GM21423 (cell line): ENCODE measurements around the gene RNF103.
"Not testable (repeated sequence)": the region's sequence is repeated elsewhere in the genome, so short reads cannot be mapped to it uniquely, and the experiment has no call there.

Experiments used
- ATAC-seq: cut with Tn5 transposase; IDR thresholded peaks from one replicate; pipeline ENCODE4 v1.9.1; 2021; ENCODE audit warnings: mild to moderate bottlenecking, moderate library complexity; ENCODE audit not compliant: unreplicated experiment

The RNF103 gene

GRCh38 chr2:86623494-86624266 lies at the start of gene RNF103:
TSS of gene RNF103 (minus strand) at chr2:86623865. CDS start at chr2:86622886, 979 bp downstream.
- peak; percentile 79 for ATAC-seq

- ATAC-seq: no peak
These were observed 49.3 kb upstream of the RNF103 start for GRCh38 chr2:86673011-86673410.

- no peak for ATAC-seq
These were observed 48.4 kb upstream of the RNF103 start for GRCh38 chr2:86672027-86672545.

- no peak for ATAC-seq
These were observed 47.8 kb upstream of the RNF103 start for GRCh38 chr2:86671337-86671981.

GRCh38 chr2:86669323-86669722 lies 45.7 kb upstream of the RNF103 start:
- ATAC-seq: not testable (repeated sequence)

GRCh38 chr2:86661333-86661732 lies 37.7 kb upstream of the RNF103 start:
- no peak for ATAC-seq

GRCh38 chr2:86650188-86650587 lies 26.5 kb upstream of the RNF103 start:
- ATAC-seq: no peak

GRCh38 chr2:86649119-86649947 lies 25.7 kb upstream of the RNF103 start:
- ATAC-seq: no peak

- ATAC-seq: no peak
These were observed 25.0 kb upstream of the RNF103 start for GRCh38 chr2:86648681-86649080.

- ATAC-seq: no peak
These were observed 23.2 kb upstream of the RNF103 start for GRCh38 chr2:86646865-86647264.

GRCh38 chr2:86646329-86646728 lies 22.7 kb upstream of the RNF103 start:
- no peak for ATAC-seq

GRCh38 chr2:86645752-86646151 lies 22.1 kb upstream of the RNF103 start:
- ATAC-seq: no peak

- no peak for ATAC-seq
These were observed 15.0 kb upstream of the RNF103 start for GRCh38 chr2:86638712-86639111.

- no peak for ATAC-seq
These were observed 13.2 kb upstream of the RNF103 start for GRCh38 chr2:86636842-86637241.

- ATAC-seq: no peak
These were observed 10.7 kb upstream of the RNF103 start for GRCh38 chr2:86634352-86634751.

GRCh38 chr2:86633155-86633651 lies 9.5 kb upstream of the RNF103 start:
- ATAC-seq: no peak

GRCh38 chr2:86632672-86633071 lies 9.0 kb upstream of the RNF103 start:
- ATAC-seq: no peak

GRCh38 chr2:86631846-86632485 lies 8.3 kb upstream of the RNF103 start:
- no peak for ATAC-seq

GRCh38 chr2:86628091-86628522 lies 4.4 kb upstream of the RNF103 start:
- ATAC-seq: no peak

GRCh38 chr2:86627550-86627949 lies 3.9 kb upstream of the RNF103 start:
- ATAC-seq: no peak

GRCh38 chr2:86625096-86625495 lies 1.4 kb upstream of the RNF103 start:
- no peak for ATAC-seq
